Caco-2 (cell line): ENCODE results near the gene NOM1. TPM values are rescaled to one million over a fixed set of nuclear protein-coding genes. Genes with fewer than 3 reads are reported as not detected.

ENCODE experiments used
- BruUV-seq: library from RNA; stranded (reverse); fragments of 400-500 nt; replicated peaks from 2 replicates; lab custom pipeline; 2021; lab: Mats Ljungman, UMichigan
- CTCF ChIA-PET: fragments of 300-600 bp; sonication (Branson Sonifier 250); formaldehyde crosslinking; loops from one replicate; lab custom pipeline; 2022; ENCODE audit warnings: antibody characterized with exemption; lab: Charles Lee
- POLR2A ChIA-PET: fragments of 300-600 bp; sonication (Branson Sonifier 250); formaldehyde crosslinking; loops from one replicate; lab custom pipeline; 2022; ENCODE audit warnings: antibody characterized with exemption; lab: Charles Lee
- DNase-seq, 2 experiments: peaks; one replicate each; pipeline versions ENCODE4 v3.0.0 to v3.0.0-alpha.2; 2020 to 2022
- H3K27me3 ChIP-seq: replicated peaks from 2 replicates; pipeline ENCODE4 v1.6.0; 2011; ENCODE audit warnings: low read length; ENCODE audit not compliant: control insufficient read depth, insufficient read depth
- H3K36me3 ChIP-seq: 2 replicates; pipeline ENCODE4 v1.5.1; 2011; ENCODE audit warnings: low read length; ENCODE audit not compliant: control insufficient read depth, insufficient read depth
- H3K4me1 ChIP-seq: fragments of 250-450 bp; sonication (Bioruptor Pico); 2 replicates; pipeline ENCODE4 v1.5.1; 2020; ENCODE audit warnings: mild to moderate bottlenecking
- H3K4me3 ChIP-seq: 2 replicates; pipeline ENCODE4 v1.5.1; 2011; ENCODE audit warnings: low read depth, mild to moderate bottlenecking, control low read depth, low read length
- H3K9me3 ChIP-seq: fragments of 250-450 bp; sonication (Bioruptor Pico); 2 replicates; pipeline ENCODE4 v1.5.1; 2020; ENCODE audit warnings: mild to moderate bottlenecking, moderate library complexity
- H3K27ac Mint-ChIP-seq: one replicate; pipeline ENCODE4 v1.8.0; 2022; ENCODE audit warnings: mixed read lengths; ENCODE audit not compliant: unreplicated experiment
- H3K27me3 Mint-ChIP-seq: one replicate; pipeline ENCODE4 v1.8.0; 2022; ENCODE audit warnings: mixed read lengths; ENCODE audit not compliant: insufficient read depth, unreplicated experiment
- H3K36me3 Mint-ChIP-seq: one replicate; pipeline ENCODE4 v1.8.0; 2022; ENCODE audit warnings: mild to moderate bottlenecking, mixed read lengths; ENCODE audit not compliant: insufficient read depth, unreplicated experiment
- H3K4me1 Mint-ChIP-seq: one replicate; pipeline ENCODE4 v1.8.0; 2022; ENCODE audit warnings: low read depth, mixed read lengths; ENCODE audit not compliant: unreplicated experiment
- H3K4me3 Mint-ChIP-seq: one replicate; pipeline ENCODE4 v1.8.0; 2022; ENCODE audit warnings: mild to moderate bottlenecking, moderate library complexity, mixed read lengths; ENCODE audit not compliant: unreplicated experiment
- H3K9me3 Mint-ChIP-seq: one replicate; pipeline ENCODE4 v1.8.0; 2022; ENCODE audit warnings: mixed read lengths; ENCODE audit not compliant: unreplicated experiment
- intact Hi-C: fragments of 100-400 bp; cut with micrococcal nuclease; formaldehyde crosslinking; loops from one replicate; pipeline ENCODE4 v1.10.0; 2022; ENCODE audit not compliant: unreplicated experiment
- total RNA-seq: library from RNA; stranded (reverse); gene quantifications from 2 replicates; pipeline ENCODE4 v1.2.3, GENCODE V29; 2022
- TF ChIP-seq, protein P1 (sequence below), 2 experiments: fragments of 200-600 bp in 1 of 2; IDR thresholded peaks; 1 replicate in 1 of 2; 2 replicates in 1 of 2; pipeline versions ENCODE4 v1.5.1 to v1.8.0; 2011 to 2022; ENCODE audit warnings: antibody characterized with exemption in 1 of 2, control low read depth in 1 of 2, inconsistent platforms in 1 of 2, low read depth in 1 of 2, low read length in 1 of 2, mild to moderate bottlenecking in 1 of 2, moderate library complexity in 1 of 2; ENCODE audit not compliant: insufficient read depth in 1 of 2, severe bottlenecking in 1 of 2, unreplicated experiment in 1 of 2

The NOM1 gene
- total RNA-seq, 1 experiment from 2014 or later: 37.7 TPM

DNA sequence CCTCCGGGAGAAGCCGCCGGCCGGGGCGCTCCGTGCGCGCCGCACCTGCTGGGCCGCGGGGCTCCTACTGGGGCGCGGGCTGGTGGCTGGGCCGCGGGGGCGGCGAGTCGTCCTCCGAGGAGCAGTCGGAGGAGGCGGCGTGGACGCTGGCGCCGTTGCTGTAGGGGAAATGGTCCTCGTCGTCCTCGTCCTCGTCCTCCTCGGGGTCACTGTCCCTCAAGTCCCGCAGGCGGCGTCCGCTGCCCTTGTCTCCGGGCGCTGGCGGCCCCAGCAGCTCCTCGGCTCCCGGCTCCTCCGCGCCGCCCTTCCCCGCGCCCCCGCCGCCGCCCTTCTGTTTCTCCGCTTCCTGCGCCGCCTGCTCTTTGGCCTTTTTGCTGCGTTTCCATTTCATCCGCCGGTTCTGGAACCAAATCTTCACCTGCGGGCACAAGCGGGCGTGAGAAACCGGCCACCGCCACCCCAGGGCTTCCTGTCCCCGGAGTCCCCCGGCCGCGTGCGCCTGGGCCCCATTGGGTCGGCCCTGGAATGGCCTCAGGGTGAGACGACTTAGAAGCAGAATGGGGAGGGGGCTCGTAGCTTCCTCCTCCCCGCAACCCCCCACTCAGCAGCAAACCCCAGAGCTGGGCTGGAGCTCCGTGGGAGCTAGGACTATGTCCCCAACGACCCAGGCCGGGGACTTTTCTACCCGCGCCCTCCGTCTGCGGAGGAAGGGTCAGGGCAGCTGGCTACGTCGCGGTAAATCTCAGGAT, 56.1 kb downstream of the NOM1 start:
- DNase-seq: no peak
- peaks cover 42% of the 10 kb centered on the region for H3K36me3 Mint-ChIP-seq
- POLR2A ChIA-PET: no interaction called here
- Histone ChIP-seq H3K27me3 (no peaks in the 10 kb centered on the region), H3K4me3 (no peak overlapping the region), H3K36me3 (peaks cover 2% of the 10 kb centered on the region; the same call in 1 of the 2 replicates), H3K9me3 (no peaks in the 10 kb centered on the region), H3K4me1 (peaks cover 19% of the 10 kb centered on the region)
- no peak overlapping the region for H3K27ac Mint-ChIP-seq
- H3K27me3 Mint-ChIP-seq: no peaks in the 10 kb centered on the region
- TF ChIP-seq, protein P1, sequence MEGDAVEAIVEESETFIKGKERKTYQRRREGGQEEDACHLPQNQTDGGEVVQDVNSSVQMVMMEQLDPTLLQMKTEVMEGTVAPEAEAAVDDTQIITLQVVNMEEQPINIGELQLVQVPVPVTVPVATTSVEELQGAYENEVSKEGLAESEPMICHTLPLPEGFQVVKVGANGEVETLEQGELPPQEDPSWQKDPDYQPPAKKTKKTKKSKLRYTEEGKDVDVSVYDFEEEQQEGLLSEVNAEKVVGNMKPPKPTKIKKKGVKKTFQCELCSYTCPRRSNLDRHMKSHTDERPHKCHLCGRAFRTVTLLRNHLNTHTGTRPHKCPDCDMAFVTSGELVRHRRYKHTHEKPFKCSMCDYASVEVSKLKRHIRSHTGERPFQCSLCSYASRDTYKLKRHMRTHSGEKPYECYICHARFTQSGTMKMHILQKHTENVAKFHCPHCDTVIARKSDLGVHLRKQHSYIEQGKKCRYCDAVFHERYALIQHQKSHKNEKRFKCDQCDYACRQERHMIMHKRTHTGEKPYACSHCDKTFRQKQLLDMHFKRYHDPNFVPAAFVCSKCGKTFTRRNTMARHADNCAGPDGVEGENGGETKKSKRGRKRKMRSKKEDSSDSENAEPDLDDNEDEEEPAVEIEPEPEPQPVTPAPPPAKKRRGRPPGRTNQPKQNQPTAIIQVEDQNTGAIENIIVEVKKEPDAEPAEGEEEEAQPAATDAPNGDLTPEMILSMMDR (IDR thresholded peaks at IDR 0.05; ENCODE audit: insufficient read depth in 1 of 2, low read depth in 1 of 2, low read length in 1 of 2, severe bottlenecking in 1 of 2, unreplicated experiment in 1 of 2): no peak
- CTCF ChIA-PET: no interaction called here
- peaks cover 6% of the 10 kb centered on the region for H3K4me1 Mint-ChIP-seq
- intact Hi-C loops: no loop called here
- H3K4me3 Mint-ChIP-seq: no peak overlapping the region
- no peaks in the 10 kb centered on the region for H3K9me3 Mint-ChIP-seq
- no TSS peak for BruUV-seq

DNA sequence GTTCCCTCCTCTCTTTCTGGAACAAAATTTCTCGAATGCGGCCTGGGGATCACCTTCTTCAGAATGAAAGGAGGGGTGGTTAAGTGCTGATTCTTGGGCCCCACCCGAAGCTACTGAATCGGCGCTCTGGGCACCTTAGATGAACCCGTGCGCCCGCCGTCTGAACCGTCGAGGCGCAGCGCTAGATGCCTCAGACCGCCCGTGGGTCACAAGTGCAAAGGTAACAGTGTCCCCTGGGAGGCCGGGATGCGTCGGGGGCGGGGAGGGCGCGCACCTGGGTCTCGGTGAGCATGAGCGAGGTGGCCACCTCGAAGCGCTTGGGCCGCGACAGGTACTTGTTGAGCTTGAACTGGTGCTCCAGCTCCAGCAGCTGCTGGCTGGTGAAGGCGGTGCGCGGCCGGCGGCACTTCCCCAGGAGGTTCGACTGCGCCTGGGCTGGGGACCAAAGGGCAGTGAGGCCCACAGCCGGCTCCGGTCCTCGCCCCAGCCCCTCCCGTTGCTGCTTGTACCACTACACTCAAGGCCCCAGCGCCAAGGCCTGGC, 56.8 kb downstream of the NOM1 start:
- Histone ChIP-seq H3K4me1 (peaks cover 13% of the 10 kb centered on the region), H3K36me3 (peaks cover 2% of the 10 kb centered on the region; the same call in 1 of the 2 replicates), H3K27me3 (no peaks in the 10 kb centered on the region), H3K4me3 (no peak overlapping the region), H3K9me3 (no peaks in the 10 kb centered on the region)
- no peak overlapping the region for H3K27ac Mint-ChIP-seq
- H3K4me1 Mint-ChIP-seq: peaks cover under 1% of the 10 kb centered on the region
- H3K27me3 Mint-ChIP-seq: no peaks in the 10 kb centered on the region
- no peaks in the 10 kb centered on the region for H3K9me3 Mint-ChIP-seq
- CTCF ChIA-PET: interaction anchor here (0.7 kb wide), 1 partner anchor 21 kb away, joined by 4 read pairs; no protein-coding TSS in a partner anchor
- no TSS peak for BruUV-seq
- peaks cover 41% of the 10 kb centered on the region for H3K36me3 Mint-ChIP-seq
- intact Hi-C loops: no loop called here
- peak overlapping the region; percentile 97 for H3K4me3 Mint-ChIP-seq
- DNase-seq: no peak
- POLR2A ChIA-PET: no interaction called here
- TF ChIP-seq, protein P1 (IDR thresholded peaks at IDR 0.05; ENCODE audit: insufficient read depth in 1 of 2, low read depth in 1 of 2, low read length in 1 of 2, severe bottlenecking in 1 of 2, unreplicated experiment in 1 of 2): no peak

DNA sequence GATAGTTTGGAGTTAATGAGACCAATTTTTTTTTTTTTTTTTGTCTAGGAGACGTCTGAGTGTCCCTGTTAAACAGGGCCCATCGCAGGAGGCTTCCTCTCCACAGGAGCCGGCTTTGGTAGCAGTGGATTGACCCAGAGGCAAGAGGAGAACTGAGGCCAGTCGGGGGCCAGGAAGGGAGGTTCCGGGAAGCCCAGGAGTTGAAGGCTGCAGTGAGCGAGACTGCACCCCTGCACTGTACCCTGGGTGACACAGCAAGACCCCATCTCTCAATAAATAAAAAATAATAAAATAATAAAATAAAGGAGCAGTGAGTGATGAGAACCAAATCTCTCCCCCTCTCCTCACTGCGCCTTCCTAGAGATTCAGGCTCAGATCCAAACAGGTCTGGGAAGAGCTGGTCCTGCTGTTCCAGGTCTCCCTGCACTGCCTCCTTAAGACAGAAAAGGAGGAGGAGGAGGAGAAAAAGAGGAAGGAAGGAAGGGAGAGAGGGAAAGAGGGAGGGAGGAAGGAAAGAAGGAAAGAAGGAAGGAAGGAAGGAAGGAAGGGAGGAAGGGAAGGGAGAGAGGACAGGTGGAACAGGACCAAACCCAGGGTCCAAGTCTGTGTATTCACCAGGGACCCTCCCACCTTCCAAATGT, 57.4 kb downstream of the NOM1 start:
- DNase-seq: no peak
- Histone ChIP-seq H3K4me1 (peaks cover 13% of the 10 kb centered on the region), H3K4me3 (no peak overlapping the region), H3K27me3 (no peaks in the 10 kb centered on the region), H3K9me3 (no peaks in the 10 kb centered on the region), H3K36me3 (peaks cover 2% of the 10 kb centered on the region; the same call in 1 of the 2 replicates)
- no TSS peak for BruUV-seq
- CTCF ChIA-PET: interaction anchor here (0.7 kb wide), 1 partner anchor 22 kb away, joined by 4 read pairs; no protein-coding TSS in a partner anchor
- Mint-ChIP-seq H3K9me3 (no peaks in the 10 kb centered on the region), H3K4me1 (peaks cover 6% of the 10 kb centered on the region), H3K4me3 (peak overlapping the region; percentile 97), H3K27me3 (no peaks in the 10 kb centered on the region), H3K36me3 (peaks cover 48% of the 10 kb centered on the region), H3K27ac (no peak overlapping the region)
- POLR2A ChIA-PET: no interaction called here
- intact Hi-C loops: no loop called here
- TF ChIP-seq, protein P1 (IDR thresholded peaks at IDR 0.05; ENCODE audit: insufficient read depth in 1 of 2, low read depth in 1 of 2, low read length in 1 of 2, severe bottlenecking in 1 of 2, unreplicated experiment in 1 of 2): no peak
